Measurements from ENCODE around the gene AGFG1.
"Not testable (repeated sequence)": the region's sequence is repeated elsewhere in the genome, so short reads cannot be mapped to it uniquely, and the experiment has no call there.

Gene AGFG1

DNA sequence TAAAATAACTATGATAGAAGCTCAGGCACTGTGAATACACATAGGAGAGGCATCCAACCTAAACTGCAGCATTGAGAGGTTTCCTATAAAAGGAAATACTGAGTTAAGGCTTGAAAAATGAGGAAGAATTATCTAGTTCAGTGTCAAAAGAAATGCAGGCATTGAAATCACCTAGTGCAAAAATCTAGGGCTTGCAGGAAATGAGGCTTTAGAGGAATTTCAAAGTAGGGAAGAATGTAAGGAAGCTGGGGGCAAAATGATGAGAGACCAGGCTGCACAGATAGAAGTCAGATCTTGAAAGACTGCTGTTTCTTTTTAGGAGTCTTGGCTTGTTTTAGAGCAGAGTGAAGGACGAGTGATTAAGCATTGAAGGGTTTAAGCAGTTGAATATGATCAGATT, 98.7 kb downstream of the AGFG1 start:
- Mint-ChIP-seq H3K9me3 (no peaks in the 10 kb centered on the region), H3K27ac (no peak overlapping the region), H3K27me3 (ENCODE audit: low read depth) (no peaks in the 10 kb centered on the region), H3K36me3 (ENCODE audit: low read depth) (no peaks in the 10 kb centered on the region), H3K4me1 (ENCODE audit: low read depth) (no peaks in the 10 kb centered on the region), H3K4me3 (no peak overlapping the region)

DNA sequence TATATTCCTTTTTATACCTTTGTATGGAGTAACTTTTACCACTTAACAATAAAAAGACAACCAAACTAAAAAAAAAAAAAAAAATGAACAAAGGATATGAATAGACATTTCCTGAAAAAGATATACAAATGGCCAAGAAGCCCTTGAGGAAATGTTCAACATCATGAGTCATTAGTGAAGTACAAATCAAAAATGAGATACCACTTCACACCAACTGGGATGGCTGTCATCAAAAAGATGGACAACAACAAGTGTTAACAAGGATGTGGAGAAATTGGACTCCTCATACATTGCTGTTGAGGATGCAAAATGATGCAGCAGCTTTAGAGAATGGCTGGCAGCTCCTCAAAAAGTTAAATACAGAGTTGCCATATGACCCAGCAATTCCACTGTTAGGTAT, 104.2 kb downstream of the AGFG1 start:
- no peak overlapping the region for H3K27ac Mint-ChIP-seq
- no peaks in the 10 kb centered on the region for H3K9me3 Mint-ChIP-seq
- H3K36me3 Mint-ChIP-seq (ENCODE audit: low read depth): no peaks in the 10 kb centered on the region
- H3K4me3 Mint-ChIP-seq: no peak overlapping the region
- H3K27me3 Mint-ChIP-seq (ENCODE audit: low read depth): peaks cover 16% of the 10 kb centered on the region
- no peaks in the 10 kb centered on the region for H3K4me1 Mint-ChIP-seq (ENCODE audit: low read depth)

DNA sequence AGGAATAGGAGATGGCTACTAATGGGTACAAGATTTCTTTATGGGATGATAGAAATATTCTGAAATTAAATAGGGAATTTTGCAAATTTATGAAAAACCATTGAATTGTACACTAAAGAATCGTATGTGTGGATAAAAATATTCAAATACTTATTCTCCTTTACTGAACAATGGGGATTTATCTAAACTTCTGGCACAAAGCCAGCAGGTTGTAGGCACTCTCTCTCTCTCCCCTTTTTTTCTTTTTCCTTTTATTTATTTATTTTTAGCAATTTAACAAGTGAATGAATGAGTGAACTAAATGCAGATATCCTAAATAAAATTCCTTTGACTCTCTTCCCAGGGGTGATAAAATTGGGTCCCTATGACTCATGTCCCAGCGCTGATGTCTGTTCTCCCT, 104.9 kb downstream of the AGFG1 start:
- H3K4me3 Mint-ChIP-seq: no peak overlapping the region
- peaks cover 20% of the 10 kb centered on the region for H3K27me3 Mint-ChIP-seq (ENCODE audit: low read depth)
- H3K36me3 Mint-ChIP-seq (ENCODE audit: low read depth): no peaks in the 10 kb centered on the region
- H3K9me3 Mint-ChIP-seq: no peaks in the 10 kb centered on the region
- no peak overlapping the region for H3K27ac Mint-ChIP-seq
- no peaks in the 10 kb centered on the region for H3K4me1 Mint-ChIP-seq (ENCODE audit: low read depth)

DNA sequence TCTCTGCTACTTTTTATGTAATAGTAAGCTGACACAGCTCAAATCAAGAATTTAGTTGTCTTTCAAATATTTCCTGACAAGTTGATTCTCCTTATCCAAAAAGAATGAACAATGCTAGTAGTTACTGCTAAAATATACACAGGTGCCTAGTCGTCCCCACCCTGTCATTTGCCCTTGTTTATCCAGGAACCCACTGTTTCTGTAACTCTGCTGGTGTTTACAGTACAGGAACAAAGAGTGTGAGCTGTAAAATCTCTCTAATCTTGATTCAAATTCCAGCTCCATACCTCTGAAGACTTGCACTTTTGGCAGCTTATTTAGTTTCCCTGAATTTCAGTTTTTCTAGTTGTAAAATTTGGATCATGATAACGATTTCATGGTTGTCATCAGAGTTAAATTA, 105.6 kb downstream of the AGFG1 start:
- no peaks in the 10 kb centered on the region for H3K4me1 Mint-ChIP-seq (ENCODE audit: low read depth)
- H3K27me3 Mint-ChIP-seq (ENCODE audit: low read depth): peaks cover 20% of the 10 kb centered on the region

DNA sequence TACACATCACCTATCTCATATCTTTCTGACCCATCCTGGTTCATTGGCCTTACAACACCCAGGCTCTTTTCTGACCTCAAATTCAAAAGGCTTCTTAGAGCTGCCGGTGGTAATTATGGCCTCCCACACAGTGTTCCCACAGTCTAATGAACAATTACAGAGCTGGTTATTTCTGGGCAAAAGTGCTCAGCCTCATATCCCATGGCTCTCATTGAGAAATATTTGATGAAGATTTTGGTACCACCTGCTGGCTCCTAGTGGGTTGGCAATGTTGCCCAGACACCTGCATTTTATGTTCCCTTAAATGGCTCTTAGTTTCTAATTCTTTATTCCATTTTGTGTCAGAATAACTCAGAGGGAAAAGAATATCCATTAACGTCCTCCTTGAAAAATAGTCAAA, 106.7 kb downstream of the AGFG1 start:
- Mint-ChIP-seq H3K4me1 (ENCODE audit: low read depth) (no peaks in the 10 kb centered on the region), H3K9me3 (peaks cover 11% of the 10 kb centered on the region), H3K4me3 (no peak overlapping the region), H3K27me3 (ENCODE audit: low read depth) (peaks cover 20% of the 10 kb centered on the region), H3K27ac (no peak overlapping the region), H3K36me3 (ENCODE audit: low read depth) (peaks cover 1% of the 10 kb centered on the region)

More for the DNA sequence above, 105.6 kb downstream of the AGFG1 start:
- Mint-ChIP-seq H3K9me3 (peaks cover 7% of the 10 kb centered on the region), H3K27ac (no peak overlapping the region), H3K4me3 (no peak overlapping the region), H3K36me3 (ENCODE audit: low read depth) (peaks cover 1% of the 10 kb centered on the region)

DNA sequence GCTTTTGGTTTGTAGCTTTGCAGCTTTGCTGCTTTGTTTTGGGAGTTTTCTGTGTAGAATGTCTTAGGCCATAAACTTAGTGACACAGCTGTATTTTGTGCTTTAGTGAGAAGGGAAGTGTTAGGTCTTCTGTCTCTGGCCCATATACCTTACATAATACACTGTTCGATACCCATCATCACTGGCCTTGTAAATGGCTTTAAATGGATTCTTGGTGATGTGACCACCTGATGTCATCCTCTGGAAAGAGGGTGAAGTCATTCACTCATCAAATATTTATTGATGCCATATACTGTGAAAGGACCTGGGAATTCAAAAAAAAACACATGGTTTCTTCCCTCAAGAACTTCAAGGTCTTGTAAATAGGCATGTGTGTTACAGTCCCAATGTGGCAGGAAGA, 107.8 kb downstream of the AGFG1 start:
- peaks cover 20% of the 10 kb centered on the region for H3K27me3 Mint-ChIP-seq (ENCODE audit: low read depth)
- H3K36me3 Mint-ChIP-seq (ENCODE audit: low read depth): peaks cover 1% of the 10 kb centered on the region
- no peaks in the 10 kb centered on the region for H3K4me1 Mint-ChIP-seq (ENCODE audit: low read depth)
- H3K9me3 Mint-ChIP-seq: peaks cover 11% of the 10 kb centered on the region
- H3K27ac Mint-ChIP-seq: no peak overlapping the region
- no peak overlapping the region for H3K4me3 Mint-ChIP-seq

DNA sequence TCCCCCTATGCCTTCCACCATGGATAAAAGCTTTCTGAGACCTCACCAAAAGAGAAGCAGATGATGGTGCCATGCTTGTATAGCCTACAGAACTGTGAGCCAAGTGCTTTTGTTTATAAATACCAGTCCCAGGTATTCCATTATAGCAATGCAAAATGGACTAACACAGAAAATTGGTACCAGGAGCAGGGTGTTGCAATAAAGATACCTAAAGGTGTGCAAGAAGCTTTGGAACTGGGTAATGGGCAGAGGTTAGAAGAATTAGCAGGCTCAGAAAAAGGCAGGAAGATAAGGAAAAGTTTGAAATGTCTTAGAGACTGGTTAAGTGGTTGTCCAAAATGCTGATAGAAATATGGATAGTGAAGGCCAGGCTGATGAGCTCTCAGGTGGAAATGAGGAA, 110.4 kb downstream of the AGFG1 start:
- H3K27ac Mint-ChIP-seq: no peak overlapping the region
- H3K27me3 Mint-ChIP-seq (ENCODE audit: low read depth): peaks cover 20% of the 10 kb centered on the region
- H3K4me3 Mint-ChIP-seq: no peak overlapping the region
- H3K9me3 Mint-ChIP-seq: peaks cover 11% of the 10 kb centered on the region
- no peaks in the 10 kb centered on the region for H3K4me1 Mint-ChIP-seq (ENCODE audit: low read depth)
- peaks cover 1% of the 10 kb centered on the region for H3K36me3 Mint-ChIP-seq (ENCODE audit: low read depth)

DNA sequence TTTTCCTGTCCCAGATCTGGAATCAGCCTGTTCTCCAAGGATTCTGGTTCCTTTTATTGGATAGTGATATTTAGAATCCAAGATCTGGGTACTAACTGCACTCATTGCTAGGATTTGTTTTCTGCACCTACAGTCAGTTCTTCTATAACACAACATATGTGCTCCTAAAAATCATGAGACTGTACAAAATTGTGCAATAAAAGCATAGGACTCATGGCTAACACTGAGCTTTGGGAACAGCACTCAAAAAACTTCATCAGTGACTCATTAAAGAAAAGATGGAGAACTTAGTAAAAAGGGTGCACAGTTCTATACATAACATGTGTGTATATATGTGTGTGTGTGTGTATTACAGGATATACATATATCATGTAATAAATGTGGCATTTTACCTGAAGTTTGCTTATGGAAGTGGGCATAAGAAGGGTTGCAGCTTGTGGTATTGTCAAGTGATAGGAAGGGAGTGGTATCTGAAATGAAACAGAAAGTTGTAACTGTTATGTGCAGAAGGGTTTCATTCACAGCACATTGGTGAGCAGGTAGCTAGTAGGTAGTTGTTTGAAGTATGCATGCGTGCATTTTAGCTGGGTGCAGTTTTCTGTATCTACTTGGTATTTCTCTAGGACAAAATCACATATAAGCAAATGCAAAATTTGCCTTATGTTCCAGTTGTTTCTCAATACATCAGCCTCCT, 120.9 kb downstream of the AGFG1 start:
- Mint-ChIP-seq H3K27ac (no peak overlapping the region), H3K36me3 (ENCODE audit: low read depth) (no peaks in the 10 kb centered on the region), H3K4me1 (ENCODE audit: low read depth) (peaks cover 8% of the 10 kb centered on the region), H3K4me3 (no peak overlapping the region), H3K9me3 (no peaks in the 10 kb centered on the region), H3K27me3 (ENCODE audit: low read depth) (peaks cover 22% of the 10 kb centered on the region)

DNA sequence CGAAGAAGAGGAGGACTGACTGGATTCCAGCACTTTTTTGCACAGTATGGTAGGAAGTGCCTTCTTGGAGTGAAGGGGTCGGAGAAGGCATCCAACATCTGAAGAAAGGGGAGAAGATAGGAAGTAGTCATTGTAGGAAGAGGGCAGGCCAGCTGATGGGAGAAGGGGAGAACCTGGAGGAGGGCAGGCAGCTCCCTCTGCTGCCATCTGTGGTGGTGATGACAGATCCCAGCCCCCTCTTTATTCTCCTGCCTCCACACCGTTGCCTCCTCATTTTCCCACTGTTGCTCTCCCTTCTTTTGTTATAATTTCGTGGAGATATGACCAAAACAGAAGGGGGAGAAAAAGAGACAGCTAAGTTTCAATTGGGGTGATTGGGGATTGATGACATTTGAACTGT, 123.8 kb downstream of the AGFG1 start:
- Mint-ChIP-seq H3K27ac (no peak overlapping the region), H3K4me1 (ENCODE audit: low read depth) (peaks cover 8% of the 10 kb centered on the region), H3K9me3 (no peaks in the 10 kb centered on the region), H3K4me3 (no peak overlapping the region), H3K36me3 (ENCODE audit: low read depth) (no peaks in the 10 kb centered on the region), H3K27me3 (ENCODE audit: low read depth) (peaks cover 26% of the 10 kb centered on the region)

DNA sequence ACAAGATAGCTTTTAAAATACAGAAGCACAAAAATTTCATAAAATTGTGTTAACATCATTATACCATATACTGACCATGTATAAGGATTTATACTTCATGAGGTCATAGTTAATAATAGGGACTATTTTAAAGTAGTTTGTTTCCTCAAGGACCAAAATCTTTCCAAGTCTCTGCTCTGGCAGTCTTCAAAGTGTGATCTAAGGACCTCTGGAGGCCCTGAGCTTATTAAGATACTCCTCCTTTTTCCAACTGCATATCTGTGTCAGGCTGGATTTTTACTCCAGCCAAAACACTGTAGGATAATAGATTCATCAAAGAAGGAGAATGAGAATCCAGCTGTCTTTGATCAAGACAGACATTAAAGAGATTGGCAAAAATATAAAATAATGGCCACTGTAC, 125.1 kb downstream of the AGFG1 start:
- Mint-ChIP-seq H3K27ac (no peak overlapping the region), H3K4me1 (ENCODE audit: low read depth) (peaks cover 8% of the 10 kb centered on the region), H3K27me3 (ENCODE audit: low read depth) (peaks cover 26% of the 10 kb centered on the region), H3K36me3 (ENCODE audit: low read depth) (no peaks in the 10 kb centered on the region), H3K4me3 (no peak overlapping the region), H3K9me3 (no peaks in the 10 kb centered on the region)

DNA sequence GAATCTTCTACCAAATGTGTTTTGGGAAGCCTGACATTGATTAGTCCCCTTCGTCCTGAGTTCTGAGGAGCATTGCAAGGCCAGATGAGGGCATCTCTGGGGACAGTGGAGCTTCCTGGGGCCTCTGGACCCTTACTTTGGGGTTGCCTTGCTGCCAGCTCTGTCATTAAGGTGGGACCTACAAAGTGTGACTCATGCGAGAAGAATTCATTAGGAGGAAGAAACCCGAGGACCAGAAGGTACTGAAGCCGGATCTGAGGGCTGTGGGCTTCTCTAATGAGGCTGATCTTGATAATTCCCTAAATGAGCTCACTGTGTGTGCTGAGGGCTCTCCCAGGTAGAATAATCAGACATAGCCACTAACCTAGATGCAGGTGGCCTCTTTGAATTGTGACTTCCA, 126.0 kb downstream of the AGFG1 start:
- H3K27ac Mint-ChIP-seq: no peak overlapping the region
- peaks cover 4% of the 10 kb centered on the region for H3K4me1 Mint-ChIP-seq (ENCODE audit: low read depth)

DNA sequence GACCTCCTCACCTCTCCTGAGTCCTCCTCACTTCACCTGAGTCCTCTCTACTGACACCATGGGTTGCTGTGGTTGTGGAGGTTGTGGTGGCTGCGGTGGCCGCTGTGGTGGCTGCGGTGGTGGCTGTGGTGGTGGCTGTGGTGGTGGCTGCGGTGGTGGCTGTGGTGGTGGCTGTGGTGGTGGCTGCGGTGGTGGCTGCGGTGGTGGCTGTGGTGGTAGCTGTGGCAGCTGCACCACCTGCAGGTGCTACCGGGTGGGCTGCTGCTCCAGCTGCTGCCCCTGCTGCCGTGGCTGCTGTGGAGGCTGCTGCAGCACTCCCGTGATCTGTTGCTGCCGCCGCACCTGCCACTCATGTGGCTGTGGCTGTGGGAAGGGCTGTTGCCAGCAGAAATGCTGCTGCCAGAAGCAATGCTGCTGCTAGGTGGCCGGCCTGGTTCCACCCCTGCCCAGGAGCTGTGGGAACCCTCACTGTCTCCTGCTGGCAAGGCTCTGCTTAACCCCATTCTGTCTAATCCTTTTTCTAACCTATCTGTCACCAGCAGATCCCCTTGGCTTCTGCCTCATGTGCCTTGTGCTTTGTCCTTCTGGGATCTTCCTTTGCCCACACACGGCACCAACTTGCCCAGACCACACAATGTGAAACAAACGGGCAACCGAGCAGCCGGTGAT, 127.0 kb downstream of the AGFG1 start, which contains the start of gene SCYGR2:
TSS of gene SCYGR2 (plus strand) at position 59 of the 669 bp plus-strand sequence. CDS start at position 59, 0 bp downstream.
- not testable (repeated sequence) for H3K4me3 Mint-ChIP-seq; H3K9me3 Mint-ChIP-seq; H3K36me3 Mint-ChIP-seq (ENCODE audit: low read depth); H3K4me1 Mint-ChIP-seq (ENCODE audit: low read depth); H3K27ac Mint-ChIP-seq
- peaks cover 23% of the 10 kb centered on the region for H3K27me3 Mint-ChIP-seq (ENCODE audit: low read depth)

More for the DNA sequence above, 126.0 kb downstream of the AGFG1 start:
- H3K9me3 Mint-ChIP-seq: no peaks in the 10 kb centered on the region
- peaks cover 26% of the 10 kb centered on the region for H3K27me3 Mint-ChIP-seq (ENCODE audit: low read depth)
- H3K36me3 Mint-ChIP-seq (ENCODE audit: low read depth): no peaks in the 10 kb centered on the region
- no peak overlapping the region for H3K4me3 Mint-ChIP-seq

DNA sequence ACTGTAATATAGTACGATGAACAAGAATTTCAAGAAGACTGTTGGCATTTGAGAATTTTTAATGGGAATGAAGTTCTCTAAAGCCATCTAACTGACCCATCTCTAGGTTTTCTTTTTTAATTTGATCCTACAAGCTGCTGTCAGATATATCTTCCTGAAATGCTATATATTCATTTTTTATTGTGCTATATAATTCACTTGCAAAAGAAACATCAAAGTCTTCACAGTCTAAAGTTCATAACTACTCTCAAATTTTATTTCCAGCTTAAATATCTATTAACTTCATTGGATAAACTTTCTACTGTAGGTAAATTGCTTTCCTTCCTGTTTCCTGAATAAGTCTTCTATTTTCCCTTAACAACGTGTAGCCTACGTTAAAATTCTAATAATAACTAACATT, 130.4 kb downstream of the AGFG1 start:
- Mint-ChIP-seq H3K27ac (no peak overlapping the region), H3K27me3 (ENCODE audit: low read depth) (peaks cover 14% of the 10 kb centered on the region), H3K36me3 (ENCODE audit: low read depth) (no peaks in the 10 kb centered on the region), H3K4me1 (ENCODE audit: low read depth) (no peaks in the 10 kb centered on the region), H3K4me3 (no peak overlapping the region), H3K9me3 (no peaks in the 10 kb centered on the region)

DNA sequence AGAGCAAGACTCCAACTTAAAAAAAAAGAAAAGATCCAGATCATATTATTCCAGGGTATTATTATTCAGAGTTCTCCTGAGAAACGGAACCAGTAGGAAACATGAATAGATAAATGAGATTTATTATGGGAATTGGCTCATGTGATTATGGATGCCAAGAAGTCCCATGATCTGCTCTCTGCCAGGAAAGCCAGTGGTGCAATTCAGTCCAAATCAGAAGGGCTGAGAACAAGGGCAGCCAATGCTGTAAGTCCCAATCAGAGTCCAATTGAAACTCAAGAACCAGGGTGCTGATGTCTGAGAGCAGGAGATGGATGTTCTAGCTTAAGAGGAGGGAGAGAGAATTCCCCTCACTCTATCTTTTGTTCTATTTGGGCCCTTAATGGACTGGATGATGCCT, 134.5 kb downstream of the AGFG1 start:
- Mint-ChIP-seq H3K4me1 (ENCODE audit: low read depth) (peaks cover 6% of the 10 kb centered on the region), H3K27me3 (ENCODE audit: low read depth) (peaks cover 30% of the 10 kb centered on the region), H3K9me3 (no peaks in the 10 kb centered on the region), H3K27ac (no peak overlapping the region), H3K4me3 (no peak overlapping the region), H3K36me3 (ENCODE audit: low read depth) (no peaks in the 10 kb centered on the region)

DNA sequence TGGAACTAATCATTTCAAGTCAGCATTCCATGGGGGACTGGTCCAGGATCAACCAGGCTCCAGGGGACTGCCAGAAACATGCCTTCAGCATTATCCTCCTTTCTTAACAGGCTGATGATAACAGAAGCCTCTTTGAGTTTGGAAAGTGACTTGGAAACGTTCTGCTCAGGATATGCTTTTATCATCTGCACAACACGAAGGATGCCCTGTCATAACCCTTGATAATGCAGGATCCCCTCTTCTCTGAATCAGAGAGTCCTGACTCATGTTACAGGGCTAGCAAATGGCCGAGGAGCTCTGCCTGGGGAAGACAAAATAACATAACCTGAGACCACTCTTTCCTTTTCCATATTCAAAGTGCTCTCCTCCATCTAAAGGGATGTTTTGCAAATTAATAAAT, 136.0 kb downstream of the AGFG1 start:
- Mint-ChIP-seq H3K9me3 (no peaks in the 10 kb centered on the region), H3K36me3 (ENCODE audit: low read depth) (no peaks in the 10 kb centered on the region), H3K27ac (no peak overlapping the region), H3K27me3 (ENCODE audit: low read depth) (peaks cover 30% of the 10 kb centered on the region), H3K4me1 (ENCODE audit: low read depth) (peaks cover 6% of the 10 kb centered on the region), H3K4me3 (no peak overlapping the region)

Data from T-helper 1 cell treated with Interleukin-12 subunit alpha and Interleukin-12 subunit beta and Interleukin-4 antibody, amounts not matched to agents 30 μg/mL and 1 μg/mL, for 36 hours (primary cell).